Measurements from ENCODE around the gene AGBL4.

Gene AGBL4

GRCh38 chr1:49416758-49417157 is 607.0 kb downstream of the AGBL4 start:
- H3K4me2 ChIP-seq (ENCODE audit: insufficient read depth, low read length) = no peak overlapping the region
- no peak overlapping the region for H3K4me3 ChIP-seq (ENCODE audit: low read depth in 1 of 2, low read length in 2 of 2)
- H3K9ac ChIP-seq (ENCODE audit: low read depth, low read length) = no peak overlapping the region
- no peak overlapping the region for H3K27ac ChIP-seq (ENCODE audit: low read length)
- no peaks in the 10 kb centered on the region for H4K20me1 ChIP-seq (ENCODE audit: insufficient read depth, low read length)
- no peak for TF ChIP-seq CTCF (IDR thresholded peaks at IDR 0.05; ENCODE audit: borderline replicate concordance, extremely low read depth, low read length, poor library complexity, severe bottlenecking)
- no peak for TF ChIP-seq EZH2 (IDR thresholded peaks at IDR 0.05; ENCODE audit: borderline replicate concordance, low read depth, low read length, severe bottlenecking)
- ATAC-seq (ENCODE audit: insufficient read depth, low read depth) = no peak
- DNase-seq = no peak
- H3K79me2 ChIP-seq (ENCODE audit: insufficient read depth, low read length) = no peaks in the 10 kb centered on the region
- no peak overlapping the region for H2AFZ ChIP-seq (ENCODE audit: low read depth, low read length)
- no peaks in the 10 kb centered on the region for H3K27me3 ChIP-seq (ENCODE audit: insufficient read depth, low read length, poor library complexity)
- H3K4me1 ChIP-seq (ENCODE audit: insufficient read depth, low read length) = no peaks in the 10 kb centered on the region
- H3K36me3 ChIP-seq (ENCODE audit: insufficient read depth, low read length) = no peaks in the 10 kb centered on the region
- no peaks in the 10 kb centered on the region for H3K9me3 ChIP-seq (ENCODE audit: insufficient read depth, low read length, severe bottlenecking)

GRCh38 chr1:49408346-49408745 is 615.4 kb downstream of the AGBL4 start:
- DNase-seq (no peak), ATAC-seq (ENCODE audit: insufficient read depth, low read depth) (no peak)
- Histone ChIP-seq H3K36me3 (ENCODE audit: insufficient read depth, low read length) (no peaks in the 10 kb centered on the region), H3K4me3 (ENCODE audit: low read depth in 1 of 2, low read length in 2 of 2) (no peak overlapping the region), H3K9ac (ENCODE audit: low read depth, low read length) (no peak overlapping the region), H3K4me1 (ENCODE audit: insufficient read depth, low read length) (no peaks in the 10 kb centered on the region), H3K9me3 (ENCODE audit: insufficient read depth, low read length, severe bottlenecking) (no peaks in the 10 kb centered on the region), H3K4me2 (ENCODE audit: insufficient read depth, low read length) (no peak overlapping the region), H3K79me2 (ENCODE audit: insufficient read depth, low read length) (no peaks in the 10 kb centered on the region), H3K27ac (ENCODE audit: low read length) (no peak overlapping the region), H3K27me3 (ENCODE audit: insufficient read depth, low read length, poor library complexity) (no peaks in the 10 kb centered on the region), H4K20me1 (ENCODE audit: insufficient read depth, low read length) (no peaks in the 10 kb centered on the region), H2AFZ (ENCODE audit: low read depth, low read length) (no peak overlapping the region)
- TF ChIP-seq EZH2 (IDR thresholded peaks at IDR 0.05; ENCODE audit: borderline replicate concordance, low read depth, low read length, severe bottlenecking) = no peak

- H3K9me3 ChIP-seq (ENCODE audit: insufficient read depth, low read length, severe bottlenecking) = no peaks in the 10 kb centered on the region
- no peaks in the 10 kb centered on the region for H3K79me2 ChIP-seq (ENCODE audit: insufficient read depth, low read length)
- DNase-seq (no peak), ATAC-seq (ENCODE audit: insufficient read depth, low read depth) (no peak)
- H3K36me3 ChIP-seq (ENCODE audit: insufficient read depth, low read length) = no peaks in the 10 kb centered on the region
- no peaks in the 10 kb centered on the region for H4K20me1 ChIP-seq (ENCODE audit: insufficient read depth, low read length)
- no peak overlapping the region for H3K4me2 ChIP-seq (ENCODE audit: insufficient read depth, low read length)
- H2AFZ ChIP-seq (ENCODE audit: low read depth, low read length) = no peak overlapping the region
- H3K9ac ChIP-seq (ENCODE audit: low read depth, low read length) = no peak overlapping the region
- TF ChIP-seq EZH2 (IDR thresholded peaks at IDR 0.05; ENCODE audit: borderline replicate concordance, low read depth, low read length, severe bottlenecking) (no peak), CTCF (IDR thresholded peaks at IDR 0.05; ENCODE audit: borderline replicate concordance, extremely low read depth, low read length, poor library complexity, severe bottlenecking) (no peak)
- no peak overlapping the region for H3K27ac ChIP-seq (ENCODE audit: low read length)
- H3K4me3 ChIP-seq (ENCODE audit: low read depth in 1 of 2, low read length in 2 of 2) = no peak overlapping the region
- H3K4me1 ChIP-seq (ENCODE audit: insufficient read depth, low read length) = no peaks in the 10 kb centered on the region
- H3K27me3 ChIP-seq (ENCODE audit: insufficient read depth, low read length, poor library complexity) = no peaks in the 10 kb centered on the region
Measured at GRCh38 chr1:49397086-49397485, 626.7 kb downstream of the AGBL4 start.

GRCh38 chr1:49394200-49394599 is 629.6 kb downstream of the AGBL4 start:
- Histone ChIP-seq H3K27me3 (ENCODE audit: insufficient read depth, low read length, poor library complexity) (no peaks in the 10 kb centered on the region), H3K4me3 (ENCODE audit: low read depth in 1 of 2, low read length in 2 of 2) (no peak overlapping the region), H3K4me2 (ENCODE audit: insufficient read depth, low read length) (no peak overlapping the region), H3K4me1 (ENCODE audit: insufficient read depth, low read length) (no peaks in the 10 kb centered on the region), H3K27ac (ENCODE audit: low read length) (no peak overlapping the region), H3K9ac (ENCODE audit: low read depth, low read length) (no peak overlapping the region), H4K20me1 (ENCODE audit: insufficient read depth, low read length) (no peaks in the 10 kb centered on the region), H3K36me3 (ENCODE audit: insufficient read depth, low read length) (no peaks in the 10 kb centered on the region), H3K79me2 (ENCODE audit: insufficient read depth, low read length) (no peaks in the 10 kb centered on the region), H2AFZ (ENCODE audit: low read depth, low read length) (no peak overlapping the region), H3K9me3 (ENCODE audit: insufficient read depth, low read length, severe bottlenecking) (no peaks in the 10 kb centered on the region)
- no peak for DNase-seq
- ATAC-seq (ENCODE audit: insufficient read depth, low read depth) = no peak
- TF ChIP-seq EZH2 (IDR thresholded peaks at IDR 0.05; ENCODE audit: borderline replicate concordance, low read depth, low read length, severe bottlenecking) (no peak), CTCF (IDR thresholded peaks at IDR 0.05; ENCODE audit: borderline replicate concordance, extremely low read depth, low read length, poor library complexity, severe bottlenecking) (no peak)
